IPS-11a (cell line): ENCODE measurements around the gene SMIM41.
"Not testable (repeated sequence)": the region's sequence is repeated elsewhere in the genome, so short reads cannot be mapped to it uniquely, and the experiment has no call there.

Experiments used
- H3K4me3 ChIP-seq: one replicate; pipeline ENCODE4 v1.5.1; 2013; ENCODE audit warnings: low read depth, low read length, control low read depth

Gene SMIM41

DNA sequence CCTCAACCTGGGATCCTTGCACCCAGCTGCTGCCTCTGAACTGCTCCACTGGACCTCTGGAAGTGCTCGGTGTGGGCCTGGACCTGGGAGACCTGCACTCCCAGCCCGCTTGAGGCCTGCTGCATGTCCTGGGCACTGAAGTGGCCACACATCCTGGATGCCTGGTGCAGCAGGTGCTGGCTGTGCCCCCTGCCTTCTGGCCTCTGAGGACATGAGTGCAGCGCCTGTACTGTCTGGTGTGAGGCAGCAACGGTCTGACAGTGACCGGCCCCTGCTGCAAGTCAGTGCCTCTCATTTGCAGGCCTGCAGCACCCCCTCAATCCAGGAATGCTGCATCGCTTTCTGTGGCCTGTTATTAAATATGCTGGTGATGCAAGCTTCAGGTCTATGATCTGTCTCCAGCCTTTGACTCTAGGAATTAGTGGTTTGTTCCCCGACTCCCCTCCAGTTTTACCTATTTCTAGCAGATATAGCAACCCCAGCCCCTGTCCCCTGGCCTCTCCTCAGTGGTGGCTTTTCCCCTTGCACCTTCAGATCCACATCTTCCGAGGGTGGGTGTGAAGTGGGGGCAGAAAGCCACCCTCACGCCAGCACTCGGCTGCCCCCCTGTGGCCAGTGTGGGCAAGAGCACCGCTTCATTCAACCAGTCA is 3.6 kb downstream of the SMIM41 start:
- no peak overlapping the region for H3K4me3 ChIP-seq

- H3K4me3 ChIP-seq, result no peak overlapping the region
Observed at GRCh38 chr12:52083638-52083996, 4.1 kb downstream of the SMIM41 start.

GRCh38 chr12:52084491-52085231 is 5.2 kb downstream of the SMIM41 start:
- no peak overlapping the region for H3K4me3 ChIP-seq

- no peak overlapping the region for H3K4me3 ChIP-seq
Observed at GRCh38 chr12:52085682-52086180, 6.2 kb downstream of the SMIM41 start.

DNA sequence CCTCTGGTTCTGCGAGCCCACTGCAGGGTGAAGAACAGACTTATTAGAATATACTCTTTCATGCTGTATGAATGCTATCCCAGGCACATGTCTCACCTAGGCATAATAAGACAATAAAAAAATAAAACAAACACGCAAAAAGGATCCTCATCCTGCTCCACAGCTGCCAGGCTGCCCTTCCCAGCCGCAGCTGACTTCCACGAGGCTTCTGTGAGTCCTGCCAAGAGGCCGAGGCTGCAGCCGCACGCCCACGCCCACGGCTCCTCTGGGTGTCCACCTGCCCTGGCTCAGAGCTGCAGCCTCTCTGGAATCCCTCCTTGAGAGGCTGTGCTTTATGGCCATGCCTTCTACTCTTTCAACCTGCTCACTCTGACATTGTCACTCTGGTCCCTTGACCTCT is 6.9 kb downstream of the SMIM41 start:
- H3K4me3 ChIP-seq, result no peak overlapping the region

GRCh38 chr12:52086944-52087835 is 7.7 kb downstream of the SMIM41 start:
- no peak overlapping the region for H3K4me3 ChIP-seq

GRCh38 chr12:52087961-52088820 is 8.7 kb downstream of the SMIM41 start:
- no peak overlapping the region for H3K4me3 ChIP-seq

DNA sequence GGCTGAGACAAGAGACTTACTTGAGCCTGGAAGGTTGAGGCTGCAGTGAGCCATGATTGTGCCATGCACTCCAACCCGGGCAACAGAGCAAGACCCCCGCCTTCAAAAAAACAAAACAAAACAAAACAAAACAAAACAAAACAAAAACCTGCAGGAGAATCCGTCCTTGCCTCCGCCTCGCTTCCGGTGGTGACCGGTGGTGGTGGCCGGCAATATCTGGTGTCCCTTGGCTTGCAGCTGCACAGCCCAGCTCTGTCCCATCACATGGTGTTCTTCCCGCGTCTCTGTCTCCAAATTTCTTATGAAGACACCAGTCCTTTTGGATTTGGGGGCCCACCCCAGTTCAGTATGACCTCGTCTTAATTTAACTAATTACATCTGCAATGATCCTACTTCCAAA is 10.0 kb downstream of the SMIM41 start:
- no peak overlapping the region for H3K4me3 ChIP-seq

- no peak overlapping the region for H3K4me3 ChIP-seq
Observed at GRCh38 chr12:52090291-52090690, 10.8 kb downstream of the SMIM41 start.

DNA sequence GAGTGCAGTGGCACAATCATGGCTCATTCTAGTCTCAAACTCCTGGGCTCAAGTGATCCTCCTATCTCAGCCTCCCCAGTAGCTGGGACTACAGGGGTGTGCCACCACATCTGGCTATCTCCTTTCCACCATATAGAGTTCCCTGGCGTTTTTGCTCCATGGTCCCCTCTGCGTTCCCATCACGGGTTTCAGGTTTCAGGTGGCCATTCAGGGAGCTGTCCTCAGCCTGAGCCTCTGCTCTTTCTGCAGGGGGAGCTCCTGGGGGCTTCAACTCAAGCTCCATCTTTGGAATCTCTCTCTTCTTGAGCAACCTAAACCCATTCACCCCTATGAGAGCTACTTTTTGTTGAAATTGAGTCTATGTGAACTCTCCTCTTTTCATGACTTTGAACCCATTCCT is 11.6 kb downstream of the SMIM41 start:
- H3K4me3 ChIP-seq, result no peak overlapping the region

DNA sequence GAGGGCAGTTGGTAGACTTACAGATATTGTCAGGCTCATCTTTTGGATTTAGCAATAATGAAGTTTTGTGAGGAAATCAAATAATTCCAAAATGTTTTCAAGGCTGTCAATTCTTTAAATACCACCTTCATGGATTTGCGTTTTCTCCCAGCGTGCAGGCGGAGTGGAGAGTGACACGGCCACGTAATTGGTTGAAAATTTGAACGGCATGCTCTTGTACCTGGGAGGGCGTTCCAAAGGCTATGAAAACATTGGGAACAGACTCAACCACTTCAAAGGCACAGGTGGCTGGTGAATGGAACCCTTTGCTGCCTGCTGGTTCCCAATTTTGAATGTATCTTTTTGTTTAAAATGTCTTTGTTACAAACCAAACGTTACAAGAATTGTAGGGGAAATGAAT is 12.4 kb downstream of the SMIM41 start:
- H3K4me3 ChIP-seq, result no peak overlapping the region

GRCh38 chr12:52093346-52093745 is 13.8 kb downstream of the SMIM41 start:
- H3K4me3 ChIP-seq, result no peak overlapping the region

DNA sequence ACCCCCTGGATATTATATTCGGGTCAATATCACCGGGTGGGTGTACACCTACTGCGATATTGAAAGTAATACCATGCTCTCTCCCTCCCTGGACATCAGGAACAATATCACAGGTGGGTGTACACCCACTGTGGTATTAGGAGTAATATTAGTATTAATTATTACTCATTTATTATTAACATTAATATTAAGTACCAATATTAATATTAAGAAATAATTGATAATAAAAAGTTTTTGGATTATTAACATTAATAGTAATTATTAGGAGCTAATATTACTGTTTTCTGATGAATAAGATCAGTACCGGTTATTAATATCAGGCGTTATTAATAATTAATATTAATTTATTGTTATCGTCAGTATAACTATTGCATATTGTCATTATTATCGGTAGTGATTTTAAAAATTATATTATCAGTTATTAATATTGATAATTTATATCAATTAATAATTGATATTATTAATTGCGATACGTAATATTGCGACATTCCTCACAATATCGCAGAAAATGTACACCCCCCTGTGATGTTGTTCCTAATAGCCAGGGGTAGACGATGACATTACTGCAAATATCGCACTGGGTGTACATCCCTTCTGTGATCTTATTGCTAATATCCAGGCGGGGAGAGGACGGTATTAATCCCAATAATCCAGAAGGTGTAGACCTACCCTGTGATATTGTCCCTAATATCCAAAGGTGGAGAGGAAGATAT is 17.0 kb downstream of the SMIM41 start:
- H3K4me3 ChIP-seq, result no peak overlapping the region

- no peak overlapping the region for H3K4me3 ChIP-seq
Observed at GRCh38 chr12:52097045-52097666, 17.7 kb downstream of the SMIM41 start.

GRCh38 chr12:52104431-52105089 is 25.1 kb downstream of the SMIM41 start:
- not testable (repeated sequence) for H3K4me3 ChIP-seq

GRCh38 chr12:52116222-52117125 is 37.0 kb downstream of the SMIM41 start:
- H3K4me3 ChIP-seq, result not testable (repeated sequence)

- H3K4me3 ChIP-seq, result not testable (repeated sequence)
Observed at GRCh38 chr12:52117806-52118475, 38.4 kb downstream of the SMIM41 start.
